AG09319 (cell line): ENCODE data around the gene SEPHS2.

Experiments used
- DNase-seq: peaks from one replicate; pipeline ENCODE4 v3.0.0-alpha.2; 2010; ENCODE audit warnings: low read depth; ENCODE audit errors: extremely low read depth
- CTCF ChIP-seq: IDR thresholded peaks from 2 replicates; pipeline ENCODE4 v1.5.1; 2011; ENCODE audit warnings: low read depth, mild to moderate bottlenecking, inconsistent platforms, low read length, moderate library complexity

The SEPHS2 gene

DNA sequence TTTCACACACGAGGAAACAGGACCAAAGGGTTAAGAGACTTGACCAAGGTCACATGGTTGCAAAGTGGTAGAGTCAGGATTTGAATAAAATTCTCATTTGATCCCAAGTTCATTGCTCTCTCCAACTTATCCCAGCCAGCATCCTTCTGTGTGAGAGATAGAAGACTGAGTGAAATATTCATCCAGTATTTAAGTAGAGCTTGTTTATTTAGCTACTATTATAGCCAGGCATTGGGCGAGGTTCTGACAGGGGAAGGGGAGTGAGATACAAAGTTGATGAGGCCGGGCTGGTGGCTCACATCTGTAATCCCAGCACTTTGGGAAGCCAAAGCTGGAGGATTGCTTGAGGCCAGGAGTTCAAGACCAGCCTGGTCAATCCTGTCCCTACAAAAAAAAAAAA lies 31.3 kb upstream of the SEPHS2 start:
- DNase-seq = no peak
- no peak for TF ChIP-seq CTCF

DNA sequence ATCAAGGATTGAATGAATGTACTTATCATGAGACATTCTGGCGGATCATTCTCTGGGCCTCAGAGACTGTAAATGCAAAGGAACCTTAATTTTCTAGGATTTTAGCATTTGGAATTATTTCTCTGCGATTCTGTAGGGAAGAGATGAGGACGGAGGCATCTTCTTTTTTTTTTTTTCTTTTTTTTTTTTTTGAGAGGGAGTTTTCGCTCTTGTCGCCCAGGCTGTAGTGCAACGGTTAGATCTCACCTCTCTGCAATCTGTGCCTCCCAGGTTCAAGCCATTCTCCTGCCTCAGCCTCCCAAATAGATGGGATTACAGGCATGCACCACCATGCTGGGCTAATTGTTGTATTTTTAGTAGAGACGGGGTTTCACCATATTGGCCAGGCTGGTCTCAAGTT lies 29.0 kb upstream of the SEPHS2 start:
- DNase-seq = no peak
- no peak for TF ChIP-seq CTCF

DNA sequence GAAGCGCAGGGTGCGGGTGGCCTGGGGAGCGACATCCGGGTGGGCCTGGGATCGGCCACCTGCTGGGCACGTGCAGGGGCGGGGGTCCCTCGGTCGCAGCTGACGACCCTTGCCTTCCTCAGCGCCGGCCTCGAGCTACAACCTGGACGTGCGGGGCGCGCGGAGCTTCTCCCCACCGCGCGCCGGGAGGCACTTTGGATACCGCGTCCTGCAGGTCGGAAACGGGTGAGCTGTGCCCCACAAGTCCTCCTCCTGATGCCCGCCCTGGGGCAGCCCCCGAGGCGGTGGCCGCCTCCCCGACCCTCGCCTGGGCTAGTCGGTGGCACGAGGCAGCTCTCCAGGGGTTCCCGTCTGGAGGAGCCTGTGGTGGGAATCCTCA lies 28.4 kb upstream of the SEPHS2 start:
- TF ChIP-seq CTCF = no peak
- DNase-seq = no peak

- DNase-seq = no peak
- no peak for TF ChIP-seq CTCF
These were observed 27.8 kb upstream of the SEPHS2 start for GRCh38 chr16:30473231-30474073.

- DNase-seq = no peak
- no peak for TF ChIP-seq CTCF
These were observed 26.8 kb upstream of the SEPHS2 start, which contains the start of gene ITGAL for GRCh38 chr16:30472328-30472942. Gene ITGAL, plus strand, starts transcription at chr16:30472742. Its CDS starts 96 bp downstream, at chr16:30472838.

GRCh38 chr16:30470632-30470995 lies 24.9 kb upstream of the SEPHS2 start:
- no peak for TF ChIP-seq CTCF

DNA sequence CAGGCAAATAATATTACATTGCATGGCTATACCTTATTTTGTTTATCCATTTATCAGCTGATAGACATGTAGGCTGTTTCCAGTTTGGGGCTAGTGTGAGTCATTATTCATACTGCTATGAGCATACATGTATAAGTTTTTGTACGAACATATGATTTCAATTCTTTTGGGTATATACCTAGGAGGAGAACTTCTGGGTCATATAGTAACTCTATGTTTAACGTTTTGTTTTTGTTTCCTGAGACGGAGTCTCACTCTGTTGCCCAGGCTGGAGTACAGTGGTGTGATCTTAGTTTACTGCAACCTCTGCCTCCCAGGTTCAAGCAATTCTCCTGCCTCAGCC lies 24.5 kb upstream of the SEPHS2 start:
- TF ChIP-seq CTCF = no peak
- DNase-seq = no peak

More at GRCh38 chr16:30470632-30470995, 24.9 kb upstream of the SEPHS2 start:
- no peak for DNase-seq
